Esophagus muscularis mucosa (tissue), 3 donors: ENCODE measurements around the gene DDR2.

Source experiments
- CTCF ChIP-seq, 3 experiments: fragments of 200-600 bp in 2 of 3; fragments of 450-650 bp in 1 of 3; sonication (generic) in 2 of 3; IDR thresholded peaks; one replicate each; pipeline ENCODE4 v1.5.1; 2017 to 2019; ENCODE audit warnings: antibody characterized with exemption in 3 of 3, mild to moderate bottlenecking in 2 of 3, moderate library complexity in 1 of 3
- POLR2A ChIP-seq: fragments of 450-650 bp; IDR thresholded peaks from one replicate; pipeline ENCODE4 v1.6.1; 2017; ENCODE audit warnings: antibody characterized with exemption, moderate library complexity, mild to moderate bottlenecking, low read depth

- TF ChIP-seq CTCF (IDR thresholded peaks at IDR 0.05) (no peak), POLR2A (no peak)
Measured at GRCh38 chr1:162694911-162695310, 62.6 kb downstream of the DDR2 start.
